A549 (cell line): Measurements from ENCODE around the gene CCRL2. TPM values are rescaled to one million over a fixed set of nuclear protein-coding genes. Genes with fewer than 3 reads are reported as not detected.

Experiments
- ATAC-seq, 2 experiments: fragments of 200-7000 bp in 1 of 2; fragments of >200 bp in 1 of 2; cut with Nextera tagmentation in 1 of 2; cut with Tn5 transposase in 1 of 2; 3 replicates each; pipeline versions ENCODE4 v1.8.0 to v1.9.1; 2018 to 2020; ENCODE audit warnings: mild to moderate bottlenecking in 1 of 2, moderate library complexity in 1 of 2
- CTCF ChIA-PET: fragments of 300-600 bp; sonication (Branson Sonifier 250); formaldehyde crosslinking; extraction: SDS; loops from one replicate; lab custom pipeline; 2021; ENCODE audit warnings: antibody characterized with exemption, inconsistent platforms; lab: Yijun Ruan, JAX
- POLR2A ChIA-PET: fragments of 350-600 bp; formaldehyde crosslinking; extraction: SDS; loops from one replicate; lab custom pipeline; 2021; ENCODE audit warnings: antibody characterized with exemption, inconsistent platforms; lab: Yijun Ruan, JAX
- DNase-seq, 2 experiments: peaks; one replicate each; pipeline versions ENCODE4 v3.0.0 to v3.0.0-alpha.2; 2011 to 2016; ENCODE audit warnings: low read depth in 1 of 2, low spot score in 1 of 2
- FAIRE-seq: peaks from 2 replicates; lab custom pipeline; 2011; peaks lifted over from hg19 to GRCh38; lab: Jason Lieb, UNC
- H3K27ac ChIP-seq, 2 experiments: fragments of >200 bp; sonication (Bioruptor Twin); formaldehyde crosslinking; 3 replicates each; pipeline ENCODE4 v1.5.1; 2016 to 2017
- H3K4me1 ChIP-seq: fragments of >200 bp; sonication (Bioruptor Twin); formaldehyde crosslinking; 3 replicates; pipeline ENCODE4 v1.6.1; 2016
- H3K4me2 ChIP-seq: fragments of >200 bp; sonication (Bioruptor Twin); formaldehyde crosslinking; 3 replicates; pipeline ENCODE4 v1.6.1; 2016
- H3K4me3 ChIP-seq: fragments of >200 bp; sonication (Bioruptor Twin); formaldehyde crosslinking; 3 replicates; pipeline ENCODE4 v1.5.1; 2016
- H3K9me3 ChIP-seq: fragments of >200 bp; sonication (Bioruptor Twin); formaldehyde crosslinking; 3 replicates; pipeline ENCODE4 v1.6.1; 2016
- ATOH8 ChIP-seq: fragments of 250-450 bp; sonication (Bioruptor Pico); IDR thresholded peaks from 2 replicates; pipeline ENCODE4 v1.5.0; 2020; ENCODE audit warnings: low read depth, mild to moderate bottlenecking, moderate library complexity
- BCL3 ChIP-seq: fragments of >200 bp; sonication (Bioruptor Twin); formaldehyde crosslinking; IDR thresholded peaks from 3 replicates; pipeline ENCODE4 v1.6.1; 2016
- BHLHE40 ChIP-seq: IDR thresholded peaks from 2 replicates; pipeline ENCODE4 v1.6.1; 2012; ENCODE audit warnings: low read depth, low read length, inconsistent platforms
- CBX8 ChIP-seq: fragments of 200-600 bp; sonication (generic); IDR thresholded peaks from 2 replicates; pipeline ENCODE4 v1.6.1; 2016
- CHD2 ChIP-seq: fragments of 150-350 bp; IDR thresholded peaks from 2 replicates; pipeline ENCODE4 v1.6.1; 2014; ENCODE audit warnings: low read length; ENCODE audit not compliant: partially characterized antibody
- CTCF ChIP-seq: fragments of >200 bp; sonication (Bioruptor Twin); formaldehyde crosslinking; IDR thresholded peaks from 3 replicates; pipeline ENCODE4 v1.5.1; 2016
- E2F6 ChIP-seq: IDR thresholded peaks from 2 replicates; pipeline ENCODE4 v1.6.1; 2012; ENCODE audit warnings: low read depth, borderline replicate concordance
- EHMT2 ChIP-seq: fragments of 200-600 bp; sonication (generic); IDR thresholded peaks from 2 replicates; pipeline ENCODE4 v1.6.1; 2016; ENCODE audit warnings: antibody characterized with exemption, low read depth, mild to moderate bottlenecking, moderate library complexity
- ESRRA ChIP-seq: fragments of 150-350 bp; IDR thresholded peaks from 2 replicates; pipeline ENCODE4 v1.6.1; 2014; ENCODE audit warnings: mild to moderate bottlenecking, low read length, borderline replicate concordance
- FOSB ChIP-seq: fragments of 250-450 bp; sonication (Bioruptor Pico); IDR thresholded peaks from 2 replicates; pipeline ENCODE4 v1.5.0; 2020; ENCODE audit warnings: mild to moderate bottlenecking, moderate library complexity
- FOXS1 ChIP-seq: fragments of 250-450 bp; sonication (Bioruptor Pico); IDR thresholded peaks from 2 replicates; pipeline ENCODE4 v1.5.0; 2020; ENCODE audit warnings: mild to moderate bottlenecking, moderate library complexity
- GATA3 ChIP-seq: IDR thresholded peaks from 2 replicates; pipeline ENCODE4 v1.6.1; 2012; ENCODE audit warnings: borderline replicate concordance
- HDAC2 ChIP-seq: fragments of 200-600 bp; sonication (generic); IDR thresholded peaks from 2 replicates; pipeline ENCODE4 v1.6.1; 2016
- HES2 ChIP-seq: fragments of >200 bp; sonication (Bioruptor Twin); formaldehyde crosslinking; IDR thresholded peaks from 2 replicates; pipeline ENCODE4 v1.6.1; 2016
- JUN ChIP-seq, 2 experiments: fragments of >200 bp; sonication (Bioruptor Twin); formaldehyde crosslinking; IDR thresholded peaks; 2 replicates in 1 of 2; 3 replicates in 1 of 2; pipeline ENCODE4 v1.6.1; 2016 to 2017
- JUNB ChIP-seq: fragments of >200 bp; sonication (Bioruptor Twin); formaldehyde crosslinking; IDR thresholded peaks from 2 replicates; pipeline ENCODE4 v1.6.1; 2016
- KDM5A ChIP-seq: fragments of 200-600 bp; sonication (generic); IDR thresholded peaks from 2 replicates; pipeline ENCODE4 v1.6.1; 2016; ENCODE audit warnings: antibody characterized with exemption, mild to moderate bottlenecking
- MAFK ChIP-seq: fragments of 450-650 bp; IDR thresholded peaks from 2 replicates; pipeline ENCODE4 v1.6.1; 2014; ENCODE audit not compliant: partially characterized antibody
- MAX ChIP-seq: IDR thresholded peaks from 2 replicates; pipeline ENCODE4 v1.6.1; 2012
- MAZ ChIP-seq: fragments of 150-350 bp; IDR thresholded peaks from 2 replicates; pipeline ENCODE4 v1.6.1; 2014; ENCODE audit warnings: antibody characterized with exemption, low read depth, low read length, borderline replicate concordance
- NR3C1 ChIP-seq: fragments of >200 bp; sonication (Bioruptor Twin); formaldehyde crosslinking; IDR thresholded peaks from 3 replicates; pipeline ENCODE4 v1.6.1; 2017
- PBX3 ChIP-seq: IDR thresholded peaks from 2 replicates; pipeline ENCODE4 v1.6.1; 2012
- POLR2A ChIP-seq: IDR thresholded peaks from 2 replicates; pipeline ENCODE4 v1.6.1; 2012; ENCODE audit warnings: mild to moderate bottlenecking, low read length
- RCOR1 ChIP-seq: fragments of 150-350 bp; IDR thresholded peaks from 2 replicates; pipeline ENCODE4 v1.6.1; 2014; ENCODE audit warnings: antibody characterized with exemption, low read length, low read depth
- SREBF2 ChIP-seq: fragments of 450-650 bp; IDR thresholded peaks from 2 replicates; pipeline ENCODE4 v1.6.1; 2014; ENCODE audit warnings: mild to moderate bottlenecking, moderate library complexity
- TFCP2L1 ChIP-seq: fragments of 250-450 bp; sonication (Bioruptor Pico); IDR thresholded peaks from 2 replicates; pipeline ENCODE4 v1.5.0; 2021; ENCODE audit warnings: mild to moderate bottlenecking
- TP53 ChIP-seq: fragments of 250-450 bp; sonication (Bioruptor Pico); IDR thresholded peaks from 2 replicates; pipeline ENCODE4 v1.5.0; 2021; ENCODE audit warnings: mild to moderate bottlenecking, moderate library complexity
- ZFP36 ChIP-seq: fragments of 450-650 bp; IDR thresholded peaks from 2 replicates; pipeline ENCODE4 v1.6.1; 2014; ENCODE audit warnings: borderline replicate concordance; ENCODE audit not compliant: partially characterized antibody
- ZNF302 ChIP-seq: fragments of 250-450 bp; sonication (Bioruptor Pico); IDR thresholded peaks from 2 replicates; pipeline ENCODE4 v1.9.0; 2021; ENCODE audit warnings: inconsistent platforms, mild to moderate bottlenecking, moderate library complexity
- ZSCAN20 ChIP-seq: fragments of 250-450 bp; sonication (Bioruptor Pico); IDR thresholded peaks from 2 replicates; pipeline ENCODE4 v1.8.0; 2022; ENCODE audit warnings: mild to moderate bottlenecking, moderate library complexity
- WGBS: methylation state at CpG from one replicate; pipeline ENCODE4 v1.1.6; 2017; ENCODE audit errors: missing lambda C conversion rate; 5-methylcytosine and 5-hydroxymethylcytosine counted together
- polyA plus RNA-seq, 4 experiments: library from polyadenylated mRNA; depleted of rRNA in 3 of 4; stranded (reverse); fragments of >200 nt; fragmentation: RNase III in 1 of 4; extraction: RNeasy Plus Mini Kit Qiagen cat#74134 plus additional on column Dnase treatment in 1 of 4; gene quantifications; 2 replicates in 3 of 4; 3 replicates in 1 of 4; pipeline ENCODE4 v1.2.3, GENCODE V29; 2011 to 2017

Gene CCRL2
- polyA plus RNA-seq, 2 of the 4 experiments (the other 2 are of a cell fraction) = not detected

- ChIA-PET POLR2A (no interaction called here), CTCF (no interaction called here)
- Histone ChIP-seq H3K9me3 (no peaks in the 10 kb centered on the region), H3K4me2 (no peak overlapping the region), H3K27ac (no peak overlapping the region), H3K4me1 (no peaks in the 10 kb centered on the region), H3K4me3 (no peak overlapping the region)
- ATAC-seq (no peak), DNase-seq (no peak), FAIRE-seq (no peak)
- 79% methylated on average over 7 of the region's 7 CpGs for WGBS
- TF ChIP-seq ZFP36 (no peak), HES2 (no peak), GATA3 (no peak), BCL3 (no peak)
Observed at GRCh38 chr3:46407970-46408369, 911 bp downstream of the CCRL2 start.

- ChIA-PET CTCF (interaction anchor here (1.1 kb wide), 1 partner anchor 10 kb away, joined by 3 read pairs; no protein-coding TSS in a partner anchor), POLR2A (interaction anchor here (0.6 kb wide), 1 partner anchor 948 kb away, joined by 3 read pairs; no protein-coding TSS in a partner anchor)
- TF ChIP-seq JUNB (no peak), FOXS1 (CRISPR knock-in tag) (no peak), PBX3 (no peak), BHLHE40 (no peak), RCOR1 (no peak), EHMT2 (no peak), ESRRA (no peak), HDAC2 (no peak), CBX8 (no peak), FOSB (no peak), CTCF (no peak), SREBF2 (no peak)
- Histone ChIP-seq H3K4me1 (no peaks in the 10 kb centered on the region), H3K4me3 (no peak overlapping the region), H3K9me3 (no peaks in the 10 kb centered on the region), H3K27ac (no peak overlapping the region), H3K4me2 (no peak overlapping the region)
- no peak for DNase-seq
- WGBS = 70% methylated on average over 7 of the region's 7 CpGs
- no peak for FAIRE-seq
- ATAC-seq = no peak
Observed at GRCh38 chr3:46408853-46409252, 1.8 kb downstream of the CCRL2 start.

- POLR2A ChIA-PET = no interaction called here
- ATAC-seq (no peak), DNase-seq (no peak), FAIRE-seq (no peak)
- Histone ChIP-seq H3K4me3 (no peak overlapping the region), H3K4me1 (no peaks in the 10 kb centered on the region), H3K27ac (no peak overlapping the region), H3K9me3 (no peaks in the 10 kb centered on the region), H3K4me2 (no peak overlapping the region)
- CTCF ChIA-PET = interaction anchor here (1.1 kb wide), 1 partner anchor 9 kb away, joined by 3 read pairs; no protein-coding TSS in a partner anchor
- WGBS = 78% methylated on average over 8 of the region's 9 CpGs
- no peak for TF ChIP-seq E2F6
- TF ChIP-seq KDM5A = no peak
- TF ChIP-seq CHD2 = no peak
- TF ChIP-seq FOSB = no peak
- TF ChIP-seq MAZ = no peak
- no peak for TF ChIP-seq ZNF302 (CRISPR knock-in tag)
- no peak for TF ChIP-seq JUN (IDR thresholded peaks at IDR 0.05)
- TF ChIP-seq POLR2A = no peak
- no peak for TF ChIP-seq ZSCAN20 (CRISPR knock-in tag)
- no peak for TF ChIP-seq NR3C1
- no peak for TF ChIP-seq MAFK
- no peak for TF ChIP-seq ATOH8 (CRISPR knock-in tag)
- no peak for TF ChIP-seq TP53 (CRISPR knock-in tag)
- no peak for TF ChIP-seq TFCP2L1
- no peak for TF ChIP-seq MAX
Observed at GRCh38 chr3:46409739-46410489, 2.9 kb downstream of the CCRL2 start.
